A673 (cell line): ENCODE data around the gene WDR82. TPM values are rescaled to one million over a fixed set of nuclear protein-coding genes. Genes with fewer than 3 reads are reported as not detected.

ENCODE experiments used
- BruUV-seq: library from RNA; stranded (reverse); fragments of 400-500 nt; replicated peaks from 2 replicates; lab custom pipeline; 2021; lab: Mats Ljungman, UMichigan
- CTCF ChIA-PET: fragments of 300-600 bp; sonication (Branson Sonifier 250); formaldehyde crosslinking; loops from one replicate; lab custom pipeline; 2022; ENCODE audit warnings: antibody characterized with exemption; lab: Charles Lee
- POLR2A ChIA-PET: fragments of 300-600 bp; sonication (Branson Sonifier 250); formaldehyde crosslinking; loops from one replicate; lab custom pipeline; 2022; ENCODE audit warnings: antibody characterized with exemption; ENCODE audit not compliant: low non-redundant PET; lab: Charles Lee
- DNase-seq: peaks from one replicate; pipeline ENCODE4 v3.0.0-alpha.2; 2015; ENCODE audit warnings: low spot score
- H3K27ac ChIP-seq: fragments of 200-600 bp; sonication (generic); 2 replicates; pipeline ENCODE4 v1.5.1; 2016; ENCODE audit warnings: mixed run types, low read depth, mild to moderate bottlenecking, mixed read lengths, antibody characterized with exemption, low read length; ENCODE audit not compliant: poor library complexity, severe bottlenecking
- H3K27me3 ChIP-seq: fragments of 200-600 bp; sonication (generic); replicated peaks from 2 replicates; pipeline ENCODE4 v1.6.1; 2017; ENCODE audit warnings: mixed run types, low read depth, mild to moderate bottlenecking, mixed read lengths, antibody characterized with exemption, low read length; ENCODE audit not compliant: insufficient read depth, poor library complexity
- H3K36me3 ChIP-seq: fragments of 200-600 bp; sonication (generic); 2 replicates; pipeline ENCODE4 v1.6.1; 2016; ENCODE audit warnings: mixed run types, mild to moderate bottlenecking, mixed read lengths, antibody characterized with exemption, low read length; ENCODE audit not compliant: insufficient read depth, poor library complexity, severe bottlenecking
- H3K4me1 ChIP-seq: fragments of 200-600 bp; sonication (generic); 2 replicates; pipeline ENCODE4 v1.6.1; 2017; ENCODE audit warnings: mixed run types, mild to moderate bottlenecking, mixed read lengths, antibody characterized with exemption, low read length; ENCODE audit not compliant: insufficient read depth, poor library complexity, severe bottlenecking
- H3K4me3 ChIP-seq: fragments of 200-600 bp; sonication (generic); 2 replicates; pipeline ENCODE4 v1.5.1; 2016; ENCODE audit warnings: low read depth, mixed run types, mild to moderate bottlenecking, mixed read lengths, low read length; ENCODE audit not compliant: poor library complexity, severe bottlenecking
- H3K9me3 ChIP-seq: fragments of 200-600 bp; sonication (generic); 2 replicates; pipeline ENCODE4 v1.6.1; 2016; ENCODE audit warnings: mixed run types, low read depth, mild to moderate bottlenecking, mixed read lengths, antibody characterized with exemption, low read length; ENCODE audit not compliant: poor library complexity, severe bottlenecking
- CTCF ChIP-seq: fragments of 300-800, 200-600 bp; sonication (generic); conservative IDR thresholded peaks from 2 replicates; pipeline ENCODE4 v1.5.1; 2017; ENCODE audit warnings: low read depth, mild to moderate bottlenecking, antibody characterized with exemption, low read length, moderate library complexity, mixed read lengths
- EZH2 ChIP-seq: fragments of 200-600 bp; sonication (generic); IDR thresholded peaks from 2 replicates; pipeline ENCODE4 v1.6.1; 2017; ENCODE audit warnings: borderline replicate concordance, low read depth, mild to moderate bottlenecking, mixed read lengths, antibody characterized with exemption, low read length; ENCODE audit not compliant: poor library complexity, severe bottlenecking
- intact Hi-C: fragments of 100-400 bp; cut with micrococcal nuclease; formaldehyde crosslinking; loops from one replicate; pipeline ENCODE4 v1.10.0; 2022; ENCODE audit not compliant: unreplicated experiment
- total RNA-seq: library from RNA; stranded (reverse); gene quantifications from 2 replicates; pipeline ENCODE4 v1.2.3, GENCODE V29; 2021

WDR82 gene
- total RNA-seq, 1 experiment from 2014 or later: 54.3 TPM

- no peak for DNase-seq
- no peak overlapping the region for H3K4me3 ChIP-seq
- no peaks in the 10 kb centered on the region for H3K27me3 ChIP-seq
- H3K27ac ChIP-seq: no peak overlapping the region
- H3K36me3 ChIP-seq: no peaks in the 10 kb centered on the region
- BruUV-seq: no TSS peak
- ChIA-PET POLR2A (no interaction called here), CTCF (no interaction called here)
- H3K4me1 ChIP-seq: no peaks in the 10 kb centered on the region
- no peaks in the 10 kb centered on the region for H3K9me3 ChIP-seq
- TF ChIP-seq EZH2: no peak
- TF ChIP-seq CTCF: no peak
- intact Hi-C loops: no loop called here
These were observed 48.0 kb downstream of the WDR82 start for GRCh38 chr3:52230461-52230860.

GRCh38 chr3:52229656-52230055 is 48.8 kb downstream of the WDR82 start:
- H3K27ac ChIP-seq: no peak overlapping the region
- no peaks in the 10 kb centered on the region for H3K9me3 ChIP-seq
- POLR2A ChIA-PET: no interaction called here
- BruUV-seq: no TSS peak
- intact Hi-C loops: no loop called here
- H3K4me3 ChIP-seq: no peak overlapping the region
- no peak for TF ChIP-seq CTCF
- no peak for TF ChIP-seq EZH2
- no peaks in the 10 kb centered on the region for H3K4me1 ChIP-seq
- CTCF ChIA-PET: no interaction called here
- no peaks in the 10 kb centered on the region for H3K27me3 ChIP-seq
- no peaks in the 10 kb centered on the region for H3K36me3 ChIP-seq
- DNase-seq: no peak

GRCh38 chr3:52228751-52229291 is 49.6 kb downstream of the WDR82 start:
- TF ChIP-seq EZH2 (no peak), CTCF (no peak)
- DNase-seq: no peak
- Histone ChIP-seq H3K9me3 (no peaks in the 10 kb centered on the region), H3K27ac (no peak overlapping the region), H3K36me3 (no peaks in the 10 kb centered on the region), H3K27me3 (no peaks in the 10 kb centered on the region), H3K4me3 (no peak overlapping the region), H3K4me1 (no peaks in the 10 kb centered on the region)
- intact Hi-C loops: no loop called here
- no TSS peak for BruUV-seq
- ChIA-PET POLR2A (no interaction called here), CTCF (no interaction called here)
